HCT116 (cell line): ENCODE results near the gene ARPC4.

Experiments used
- CTCF ChIP-seq, 3 experiments: fragments of 200-600 bp in 1 of 3; sonication (generic) in 1 of 3; IDR thresholded peaks in 2 of 3; conservative IDR thresholded peaks in 1 of 3; 2 replicates each; pipeline ENCODE4 v1.5.1; 2012 to 2017; ENCODE audit warnings: low read depth in 2 of 3, low read length in 2 of 3, antibody characterized with exemption in 1 of 3, borderline replicate concordance in 1 of 3, control low read depth in 1 of 3, mild to moderate bottlenecking in 1 of 3, mixed read lengths in 1 of 3, mixed run types in 1 of 3, moderate library complexity in 1 of 3; ENCODE audit not compliant: insufficient read depth in 1 of 3
- EZH2 ChIP-seq: fragments of 200-600 bp; sonication (generic); IDR thresholded peaks from 2 replicates; pipeline ENCODE4 v1.6.1; 2017; ENCODE audit warnings: antibody characterized with exemption, mixed run types
- POLR2A ChIP-seq: IDR thresholded peaks from 2 replicates; pipeline ENCODE4 v1.7.0; 2011; ENCODE audit warnings: borderline replicate concordance; ENCODE audit not compliant: insufficient read depth, insufficient read length; ENCODE audit errors: extremely low read depth
- REST ChIP-seq: IDR thresholded peaks from 2 replicates; pipeline ENCODE4 v1.6.1; 2012; ENCODE audit warnings: low read depth
- SP1 ChIP-seq: IDR thresholded peaks from 2 replicates; pipeline ENCODE4 v1.6.1; 2012; ENCODE audit warnings: low read depth
- SRF ChIP-seq: IDR thresholded peaks from 2 replicates; pipeline ENCODE4 v1.6.1; 2012; ENCODE audit warnings: low read depth
- ZBTB33 ChIP-seq: IDR thresholded peaks from 2 replicates; pipeline ENCODE4 v1.6.1; 2011; ENCODE audit warnings: mild to moderate bottlenecking, low read length, moderate library complexity; ENCODE audit not compliant: insufficient replicate concordance; ENCODE audit errors: extremely low read depth
- ZNF274 ChIP-seq: fragments of 200-500 bp; sonication (Bioruptor generic); IDR thresholded peaks from 2 replicates; pipeline ENCODE4 v1.6.1; 2014; ENCODE audit warnings: mild to moderate bottlenecking, low read depth, low read length, inconsistent platforms

GRCh38 chr3:9792405-9793160 lies at the start of gene ARPC4, which contains the start of gene TADA3:
- TF ChIP-seq ZBTB33 (peak; percentile 95), CTCF (IDR thresholded peaks at IDR 0.05 in 2 of 3, conservative IDR thresholded peaks at IDR 0.05 in 1 of 3; ENCODE audit: borderline replicate concordance in 1 of 3, insufficient read depth in 1 of 3, low read depth in 2 of 3, low read length in 2 of 3) (0 out of 6 replicates have a peak, but pooled peaks of 1 of the 3 experiments have one; percentile 1), POLR2A (no peak), SRF (peak; percentile 99), REST (no peak), ZNF274 (no peak), SP1 (peak; percentile 70), EZH2 (no peak)
